ENCODE results near the gene FAM219A.
A peak's percentile ranks its signal among the peaks of the same experiment; 100 is the strongest.
"Not testable (repeated sequence)": the region's sequence is repeated elsewhere in the genome, so short reads cannot be mapped to it uniquely, and the experiment has no call there.

The FAM219A gene

DNA sequence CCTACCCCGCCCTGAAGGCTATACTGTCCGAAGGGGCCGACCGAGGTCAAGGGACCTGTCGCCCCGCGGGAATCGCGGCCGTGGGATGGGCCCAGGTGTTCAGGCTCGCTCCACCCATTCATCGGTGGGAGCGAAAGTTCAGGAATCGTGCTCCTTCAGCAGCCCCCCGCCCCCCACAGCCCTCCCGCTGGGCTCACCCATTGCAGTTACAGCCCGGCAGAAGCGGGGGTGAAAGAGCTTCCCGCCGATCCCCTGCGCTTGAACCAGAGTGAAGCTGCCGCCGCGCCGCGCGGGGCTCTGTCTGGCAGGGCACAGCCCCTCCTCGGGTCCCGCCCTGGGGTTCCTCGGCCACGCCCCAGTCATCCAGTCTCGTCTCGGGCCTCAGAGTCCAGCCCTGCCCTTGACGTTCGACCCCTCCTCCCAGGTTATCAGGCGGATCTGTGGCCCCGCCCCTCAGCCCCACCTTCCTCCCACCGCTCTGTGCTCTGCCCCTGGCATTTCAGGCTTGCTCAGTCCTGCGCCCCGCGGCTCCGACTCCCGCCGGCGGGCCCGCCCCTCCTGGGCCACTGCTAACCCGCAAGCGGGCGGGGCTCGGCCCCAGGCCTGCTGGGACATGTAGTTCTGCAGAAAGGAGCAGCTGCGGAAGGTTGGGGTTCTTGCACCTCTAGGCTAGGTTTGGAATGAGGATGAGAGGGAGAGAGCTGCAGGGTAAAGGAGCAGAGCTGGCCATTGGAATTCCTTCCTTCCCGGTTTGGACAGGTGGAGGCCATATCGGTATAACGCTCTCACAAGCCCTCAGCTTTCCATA, 81.6 kb downstream of the FAM219A start, which contains the start of gene MYORG:
TSS of gene MYORG (minus strand) at position 303 of the 808 bp plus-strand sequence. CDS start 3,955 bp downstream, outside the sequence.
- DNase-seq (ENCODE audit: low read depth), result peak; percentile 96

DNA sequence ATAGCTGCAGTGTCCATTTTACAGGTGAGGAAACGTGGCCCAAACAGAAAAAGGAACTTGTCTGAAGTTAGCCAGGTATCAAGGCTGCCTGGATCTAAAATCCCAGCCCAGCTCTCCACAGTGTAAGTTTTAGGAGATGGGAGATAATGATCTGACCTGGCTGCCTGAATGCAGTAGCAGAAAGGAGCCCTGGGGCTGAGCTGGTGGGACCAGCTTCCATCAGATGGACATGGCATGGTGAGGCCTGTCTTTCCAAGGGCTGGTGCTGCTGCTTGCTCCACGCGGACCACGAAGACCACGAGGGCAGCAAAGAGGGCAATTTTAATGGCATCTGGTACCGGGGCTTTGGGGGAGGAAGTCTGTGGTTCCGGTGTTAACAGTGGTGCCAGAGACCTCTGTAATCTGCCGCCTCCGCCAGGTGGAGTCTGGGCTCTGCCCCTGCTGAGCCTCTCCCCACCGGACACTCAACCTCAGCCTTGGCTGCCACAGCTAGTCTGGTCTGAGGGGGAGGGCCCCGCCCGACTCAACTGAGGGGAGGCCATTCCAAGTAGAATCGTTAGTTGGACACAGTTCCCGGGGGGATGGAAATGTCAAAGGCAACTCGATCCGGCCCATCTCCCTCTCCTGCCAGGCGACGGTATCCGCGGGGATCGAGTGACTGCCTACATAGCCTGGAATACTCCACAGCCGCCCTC, 82.3 kb downstream of the FAM219A start:
- peak; percentile 29 for DNase-seq (ENCODE audit: low read depth)

DNA sequence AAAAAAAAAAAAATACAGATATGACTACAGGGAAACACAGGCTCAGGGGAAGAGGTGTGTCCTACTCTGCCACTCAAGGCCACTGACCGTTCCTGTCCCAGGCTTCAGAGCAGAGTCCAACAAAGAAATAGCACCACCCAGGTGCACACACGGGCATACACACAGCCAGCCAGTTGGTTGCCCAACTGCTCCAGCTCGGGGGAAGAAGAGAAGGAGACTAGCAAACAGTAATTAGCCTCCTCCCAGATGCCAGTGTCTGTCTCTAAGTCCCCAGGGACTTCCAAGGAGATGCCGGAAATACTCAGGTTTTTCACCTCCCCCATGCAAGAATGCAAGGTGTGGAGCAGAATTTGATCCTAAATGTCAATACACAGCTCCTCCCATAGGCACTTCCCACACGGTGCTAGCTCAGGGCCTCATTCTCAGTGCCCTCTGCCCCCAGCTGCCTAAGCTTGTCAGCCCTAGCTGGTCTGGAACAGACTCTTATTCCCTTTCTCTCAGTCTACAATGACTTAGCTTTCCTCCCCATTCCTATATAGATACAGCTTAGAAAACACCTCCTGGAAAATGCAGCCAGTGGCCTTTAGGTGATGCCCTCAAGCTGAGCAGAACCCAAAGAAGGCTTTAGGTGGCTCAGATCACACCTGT, 83.3 kb downstream of the FAM219A start:
- DNase-seq (ENCODE audit: low read depth), result no peak

DNA sequence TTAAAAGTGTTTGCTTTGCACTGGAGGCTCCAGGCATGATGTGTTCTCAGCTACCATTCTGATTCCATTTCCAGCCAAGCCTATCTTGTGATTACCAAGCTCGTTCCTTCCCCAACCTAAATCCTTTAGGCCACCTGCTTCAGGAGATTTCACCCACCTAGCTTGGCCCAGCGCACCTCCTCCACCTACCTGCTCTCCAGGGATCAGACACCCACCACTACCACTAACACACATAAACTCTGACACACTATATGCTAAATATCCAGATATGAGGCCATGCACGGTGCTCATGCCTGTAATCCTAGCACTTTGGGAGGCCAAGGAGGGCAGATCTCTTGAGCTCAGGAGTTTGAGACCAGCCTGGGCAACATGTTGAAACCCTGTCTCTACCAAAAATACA, 84.0 kb downstream of the FAM219A start:
- no peak for DNase-seq (ENCODE audit: low read depth)

DNA sequence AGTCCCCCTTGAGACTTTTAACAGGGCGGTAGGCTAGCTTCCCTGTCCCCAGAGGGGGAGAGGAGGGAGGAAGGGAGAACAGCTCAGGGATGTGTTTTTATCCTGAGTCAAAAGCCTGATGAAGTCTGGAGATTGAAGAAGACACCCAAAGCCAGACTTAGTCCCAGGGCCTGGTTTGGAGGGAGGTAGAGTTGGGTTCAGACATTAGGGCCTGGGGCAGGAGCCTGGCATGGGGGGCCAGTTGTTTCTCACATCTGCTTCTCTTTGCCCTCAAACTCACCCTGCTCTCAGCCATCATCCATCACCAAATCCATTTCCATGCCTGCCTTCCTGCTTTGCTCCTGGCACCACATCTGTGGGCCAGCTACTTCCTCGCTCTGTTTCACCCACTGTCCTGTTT, 84.6 kb downstream of the FAM219A start:
- no peak for DNase-seq (ENCODE audit: low read depth)

DNA sequence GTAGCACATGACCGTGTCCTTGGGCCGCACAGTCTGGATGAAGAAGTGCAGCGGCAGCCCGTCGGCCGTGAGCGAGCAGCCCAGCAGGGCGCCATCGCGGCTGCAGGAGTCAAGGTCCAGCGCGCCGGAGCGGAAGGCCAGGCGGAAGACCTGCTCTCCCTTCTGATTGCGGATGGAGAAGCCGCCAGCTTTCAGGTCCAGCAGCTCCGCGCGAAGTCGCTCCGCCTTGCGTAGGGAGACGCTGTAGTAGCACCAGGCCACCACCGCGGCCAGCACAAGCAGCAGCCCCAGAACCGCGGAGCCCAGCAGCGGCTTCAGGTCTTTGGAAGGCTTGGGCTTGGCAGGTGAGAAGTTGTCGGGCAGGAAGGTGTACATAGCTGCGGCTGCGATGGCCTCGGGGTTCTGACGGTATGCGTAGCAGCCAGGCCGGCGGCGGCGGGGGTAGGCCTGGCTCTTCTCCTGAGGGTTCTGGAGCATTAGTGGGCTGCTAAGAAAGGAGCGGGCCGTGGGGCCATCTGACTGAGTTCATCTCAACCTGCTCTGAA, 85.8 kb downstream of the FAM219A start:
- DNase-seq (ENCODE audit: low read depth), result no peak

DNA sequence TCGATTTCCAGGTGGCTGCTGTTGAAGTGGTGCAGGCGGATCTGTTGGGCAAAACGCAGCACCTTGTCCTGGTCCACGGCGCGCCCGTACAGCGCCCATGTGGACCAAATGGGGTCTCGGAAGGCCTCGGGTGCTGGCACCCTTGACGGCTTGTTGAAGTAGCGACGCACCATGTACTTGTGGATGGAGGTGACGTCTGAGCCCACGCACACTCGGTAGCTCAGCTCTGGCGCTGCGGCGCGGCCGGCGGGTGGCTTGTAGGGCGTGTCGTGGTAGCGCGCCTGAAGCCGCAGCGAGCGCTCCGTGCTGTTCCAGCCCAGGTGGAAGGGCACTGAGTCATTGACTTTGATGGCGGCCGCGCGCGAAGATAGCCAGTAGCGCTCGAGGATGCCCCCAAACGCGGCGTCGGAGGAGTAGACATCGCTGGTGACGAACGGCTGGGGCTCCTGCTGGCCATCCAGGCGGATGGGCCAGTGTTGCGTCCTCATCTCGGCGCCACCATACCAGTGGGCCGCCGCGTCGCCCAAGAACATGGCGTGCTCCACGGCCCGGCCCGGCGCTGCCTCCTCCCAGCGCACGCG, 86.4 kb downstream of the FAM219A start:
- no peak for DNase-seq (ENCODE audit: low read depth)

DNA sequence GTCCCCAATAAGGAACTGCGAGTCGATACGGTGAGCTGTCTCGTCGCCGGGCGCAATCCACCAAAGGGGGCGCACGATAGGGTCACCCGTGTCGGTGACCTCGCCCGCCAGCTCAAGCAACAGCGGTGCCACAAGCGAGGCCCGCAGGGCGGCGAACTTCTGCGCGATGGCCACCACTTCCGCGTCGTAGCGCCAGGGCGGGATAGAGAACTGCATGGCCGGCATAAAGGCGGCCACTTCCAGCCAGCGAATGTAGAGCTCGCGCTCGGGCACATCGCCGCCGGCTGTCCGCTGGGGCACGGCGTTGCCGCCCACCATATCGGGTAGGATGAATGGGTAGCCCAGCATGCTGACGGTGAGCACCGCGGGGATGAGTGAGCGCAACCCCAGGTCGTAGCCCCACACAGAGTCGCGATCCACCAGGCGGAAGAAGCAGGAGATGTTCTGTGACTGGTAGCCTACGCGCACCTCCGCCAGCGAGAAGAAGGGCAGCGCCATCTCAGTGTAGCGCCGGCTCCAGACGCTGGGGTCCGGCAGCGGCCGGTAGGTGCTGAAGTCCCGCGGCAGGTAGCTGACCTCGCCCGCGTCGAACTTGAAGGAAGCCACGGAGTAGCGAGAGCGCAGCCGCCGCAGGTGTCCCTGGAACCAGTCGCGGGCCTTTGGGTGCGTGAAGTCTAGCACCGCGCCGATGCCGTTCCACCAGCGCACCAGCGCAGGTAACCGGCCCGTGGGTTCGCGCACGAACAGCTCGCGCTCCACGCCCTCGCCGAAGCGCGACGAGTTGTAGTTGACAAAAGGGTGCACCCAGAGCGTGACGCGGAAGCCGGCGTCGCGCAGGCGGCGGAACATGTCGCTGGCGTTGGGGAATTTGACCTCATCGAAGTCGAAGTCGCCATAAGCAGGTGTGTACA, 87.1 kb downstream of the FAM219A start:
- no peak for DNase-seq (ENCODE audit: low read depth)

DNA sequence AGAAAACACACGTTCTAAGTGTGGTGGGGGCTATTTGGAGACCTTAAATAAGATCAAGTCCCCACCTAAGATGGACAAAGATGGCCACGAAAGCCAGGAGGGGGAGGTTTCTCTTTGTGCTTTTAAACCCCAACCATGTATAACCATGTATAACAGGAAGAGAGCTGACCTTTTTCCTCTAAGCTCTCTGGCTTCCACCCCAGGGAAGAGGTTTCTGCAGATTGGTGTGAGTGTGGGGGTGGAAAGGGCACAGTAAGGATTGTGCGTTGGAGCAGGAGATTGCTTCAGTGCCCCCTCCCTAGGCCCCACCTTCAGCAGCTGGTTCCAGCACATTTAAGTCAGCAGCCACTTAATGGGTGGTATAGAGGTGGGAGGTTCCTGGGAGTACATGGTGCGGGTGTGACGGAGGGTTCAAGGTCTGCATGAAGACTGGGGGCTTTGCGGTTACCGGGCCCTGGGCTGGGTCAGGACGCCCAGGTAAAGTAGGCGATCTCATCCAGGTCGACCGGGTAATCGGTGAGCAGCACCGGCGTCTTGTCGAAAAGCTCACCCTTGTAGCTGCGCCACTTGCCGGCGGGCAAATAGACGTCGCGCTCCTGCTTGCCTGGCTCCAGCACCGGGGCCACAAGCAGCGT, 87.9 kb downstream of the FAM219A start:
- no peak for DNase-seq (ENCODE audit: low read depth)

DNA sequence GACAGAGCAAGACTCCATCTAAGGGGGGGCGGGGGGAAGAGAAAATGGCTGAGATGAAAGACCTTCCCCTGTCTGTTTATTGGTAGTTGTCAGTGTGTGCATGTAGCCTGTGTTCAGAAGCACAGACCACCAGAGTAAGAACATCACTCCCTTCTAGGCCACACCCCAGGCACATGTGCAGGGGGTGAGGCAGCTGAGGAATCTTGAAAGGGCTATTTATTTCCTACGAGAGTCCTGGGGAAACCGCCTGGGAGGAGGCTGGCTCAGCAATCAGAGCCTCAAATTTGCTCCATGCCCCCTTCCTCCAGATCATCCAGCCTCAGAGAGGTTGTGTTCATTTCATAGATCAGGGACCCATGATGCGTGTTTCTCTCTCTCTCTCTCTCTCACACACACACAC, 88.7 kb downstream of the FAM219A start:
- no peak for DNase-seq (ENCODE audit: low read depth)

DNA sequence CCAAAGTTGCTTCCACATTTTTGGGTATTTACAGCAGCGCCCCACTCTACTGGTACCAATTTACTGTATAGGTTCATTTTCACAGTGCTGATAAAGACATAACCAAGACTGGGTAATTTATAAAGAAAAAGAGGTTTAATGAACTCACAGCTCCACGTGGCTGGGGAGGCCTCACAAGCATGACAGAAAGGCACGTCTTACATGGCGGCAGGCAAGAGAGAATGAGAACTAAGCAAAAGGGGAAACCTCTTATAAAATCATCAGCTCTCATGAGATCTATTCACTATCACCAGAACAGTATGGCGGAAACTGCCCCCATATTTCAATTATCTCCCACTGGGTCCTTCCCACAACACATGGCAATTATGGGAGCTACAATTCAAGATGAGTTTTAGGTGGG, 89.6 kb downstream of the FAM219A start:
- not testable (repeated sequence) for DNase-seq (ENCODE audit: low read depth)

DNA sequence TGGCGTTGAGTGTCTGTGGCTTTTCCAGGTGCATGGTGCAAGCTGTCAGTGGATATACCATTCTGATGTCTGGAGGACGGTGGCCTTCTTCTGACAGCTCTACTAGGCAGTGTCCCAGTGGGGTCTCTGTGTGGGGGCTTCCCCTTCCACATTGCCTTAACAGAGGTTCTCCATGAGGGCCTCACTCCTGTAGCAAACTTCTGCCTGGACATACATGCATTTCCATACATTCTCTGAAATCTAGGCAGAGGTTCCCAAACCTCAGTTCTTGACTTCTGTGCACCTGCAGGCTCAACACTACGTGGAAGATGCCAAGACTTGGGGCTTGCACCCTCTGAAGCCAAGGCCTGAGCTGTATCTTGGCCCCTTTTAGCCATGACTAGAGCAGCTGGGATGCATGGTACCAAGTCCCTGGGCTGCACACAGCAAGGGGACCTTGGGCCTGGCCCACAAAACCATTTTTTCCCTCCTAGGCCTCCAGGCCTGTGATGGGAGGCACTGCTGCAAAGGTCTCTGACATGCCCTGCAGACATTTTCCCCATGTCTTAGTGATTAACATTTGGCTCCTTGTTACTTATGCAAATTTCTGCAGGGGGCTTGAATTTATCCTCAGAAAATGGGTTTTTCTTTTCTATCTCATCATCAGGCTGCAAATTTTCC, 90.5 kb downstream of the FAM219A start:
- DNase-seq (ENCODE audit: low read depth), result not testable (repeated sequence)

DNA sequence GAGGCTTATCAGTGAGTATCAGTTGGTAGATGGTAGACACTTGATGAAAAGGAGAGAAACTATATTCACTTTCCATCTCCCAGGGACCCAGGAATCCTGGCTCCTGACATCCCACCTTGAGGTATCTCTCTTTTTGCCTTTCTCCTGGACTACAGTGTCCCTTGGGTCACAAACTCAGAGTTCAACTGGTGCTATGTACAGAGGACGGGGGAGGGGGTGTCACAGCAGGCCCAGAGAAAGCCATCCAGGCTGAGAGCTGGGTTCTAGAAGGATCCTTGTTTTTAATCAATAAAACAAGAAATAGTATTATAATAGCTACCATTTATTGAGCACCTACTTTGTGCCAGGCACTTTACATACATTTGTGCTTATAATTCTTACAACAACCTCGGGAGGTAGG, 92.0 kb downstream of the FAM219A start:
- DNase-seq (ENCODE audit: low read depth), result no peak

DNA sequence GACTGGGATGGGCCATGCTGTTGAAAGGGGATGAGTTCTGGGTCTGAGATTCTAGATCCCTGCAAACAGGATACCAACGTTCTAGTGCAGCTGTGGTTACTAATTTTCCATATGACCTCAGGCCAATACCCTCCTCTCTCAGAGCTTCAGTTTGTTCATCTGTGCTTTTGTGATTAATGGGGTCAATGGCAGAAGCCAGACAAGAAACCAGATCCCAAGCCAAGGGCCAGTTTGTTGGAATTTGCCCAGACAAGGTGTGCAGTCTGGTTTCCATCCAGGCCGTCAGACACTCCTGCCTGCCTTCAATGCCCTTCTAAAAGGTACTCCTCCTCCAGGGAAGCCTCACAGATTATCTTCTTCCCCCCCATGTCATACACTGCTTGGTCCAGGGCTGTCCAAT, 93.1 kb downstream of the FAM219A start:
- no peak for DNase-seq (ENCODE audit: low read depth)

DNA sequence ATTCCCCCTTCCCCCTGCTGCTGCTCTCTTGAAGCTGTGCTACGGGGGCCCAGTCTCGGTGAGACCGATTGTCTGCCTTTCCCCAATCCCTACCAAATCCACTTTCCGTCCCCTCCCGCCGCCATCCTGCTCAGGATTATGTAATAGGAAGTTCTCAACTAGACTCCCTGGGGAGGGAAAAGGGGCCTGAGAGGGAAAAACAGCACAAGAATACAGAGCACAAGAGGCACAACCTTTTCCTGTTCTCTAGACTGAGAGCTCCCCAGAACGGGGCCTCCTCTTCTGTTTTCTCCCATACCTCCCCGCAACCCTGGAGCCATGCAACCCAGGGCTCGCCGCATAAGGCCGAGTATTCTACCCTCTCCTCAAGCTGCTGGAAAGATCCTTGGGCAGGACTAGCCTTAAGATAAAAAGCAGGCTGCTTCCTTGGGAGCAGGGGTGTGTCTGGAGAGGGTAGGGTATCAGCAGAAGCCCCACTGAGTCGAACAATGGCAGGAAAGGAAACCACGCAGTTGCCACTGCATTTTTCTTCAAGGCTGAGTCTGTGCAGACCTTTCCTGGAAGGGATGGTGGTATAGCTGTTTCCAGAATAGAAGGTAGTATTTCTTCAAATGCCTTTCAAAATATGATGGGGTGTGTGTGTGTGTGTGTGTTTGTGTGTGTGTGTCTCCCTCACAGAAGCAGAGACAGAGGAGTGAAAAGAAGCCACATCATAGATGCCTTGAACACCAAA, 94.6 kb downstream of the FAM219A start:
- DNase-seq (ENCODE audit: low read depth), result no peak

DNA sequence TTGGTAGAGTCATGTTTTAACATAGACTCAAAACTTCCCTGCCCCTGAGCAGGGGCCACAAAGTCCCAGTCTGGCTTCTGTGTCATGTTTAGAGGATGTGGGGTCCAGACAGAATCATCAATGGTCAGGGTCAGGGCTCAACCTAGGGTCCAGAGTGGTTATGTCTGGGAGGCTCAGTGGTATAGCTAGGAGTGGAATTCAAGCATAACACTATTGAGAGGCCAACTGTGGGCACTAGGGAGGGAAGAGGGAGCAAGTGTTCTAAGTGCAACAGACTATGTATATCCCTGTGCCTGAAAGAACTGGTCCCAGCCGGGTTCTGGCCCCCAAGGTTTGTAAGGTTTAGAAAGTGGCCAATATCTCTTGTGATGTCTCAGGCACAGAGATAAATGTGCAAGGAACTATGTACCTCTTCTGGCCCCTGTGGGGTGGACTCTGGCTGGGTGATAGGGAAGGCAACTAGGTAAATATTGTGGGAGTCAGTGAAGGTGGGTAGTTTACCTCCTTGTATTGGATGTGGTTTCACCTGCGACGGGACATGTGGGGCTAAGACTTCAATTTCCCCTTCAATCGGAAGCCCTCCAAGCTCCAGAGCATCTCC, 95.7 kb downstream of the FAM219A start:
- no peak for DNase-seq (ENCODE audit: low read depth)

DNA sequence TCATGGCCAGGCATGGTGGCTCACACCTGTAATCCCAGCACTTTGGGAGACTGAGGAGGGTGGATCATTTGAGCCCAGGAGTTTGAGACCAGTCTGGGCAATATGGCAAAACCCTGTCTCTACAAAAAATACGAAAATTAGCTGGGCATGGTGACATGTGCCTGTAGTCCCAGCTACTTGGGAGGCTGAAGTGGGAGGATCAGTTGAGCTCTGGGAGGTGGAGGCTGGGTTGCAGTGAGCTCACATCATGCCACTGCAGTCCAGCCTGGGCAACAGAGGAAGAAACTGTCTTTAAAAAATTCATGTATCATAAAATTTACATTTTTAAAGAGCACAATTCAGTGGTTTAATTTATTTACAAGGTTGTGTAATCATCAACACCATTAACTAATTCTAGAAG, 105.4 kb downstream of the FAM219A start:
- not testable (repeated sequence) for DNase-seq (ENCODE audit: low read depth)

DNA sequence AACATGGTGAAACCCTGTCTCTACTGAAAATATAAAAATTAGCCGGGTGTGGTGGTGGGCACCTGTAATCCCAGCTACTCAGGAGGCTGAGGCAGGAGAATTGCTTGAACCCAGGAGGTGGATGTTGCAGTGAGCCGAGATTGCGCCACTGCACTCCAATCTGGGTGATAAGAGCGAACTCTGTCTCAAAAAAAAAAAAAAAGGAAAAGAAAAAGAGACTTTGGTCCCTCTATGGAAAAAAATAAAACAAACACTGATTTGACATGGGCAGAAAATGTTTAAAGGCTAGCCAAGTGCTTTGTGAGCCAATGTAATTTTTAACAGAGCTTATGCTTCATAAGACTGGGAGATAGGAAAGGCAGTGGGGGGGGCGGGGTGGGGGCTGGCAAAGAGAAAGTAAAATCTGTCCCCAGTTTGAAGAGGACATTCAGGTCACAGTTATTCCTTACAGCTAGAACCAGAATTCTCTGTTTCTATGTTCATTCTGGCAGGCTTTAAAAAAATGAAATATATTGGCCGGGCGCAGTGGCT, 106.2 kb downstream of the FAM219A start:
- not testable (repeated sequence) for DNase-seq (ENCODE audit: low read depth)

DNA sequence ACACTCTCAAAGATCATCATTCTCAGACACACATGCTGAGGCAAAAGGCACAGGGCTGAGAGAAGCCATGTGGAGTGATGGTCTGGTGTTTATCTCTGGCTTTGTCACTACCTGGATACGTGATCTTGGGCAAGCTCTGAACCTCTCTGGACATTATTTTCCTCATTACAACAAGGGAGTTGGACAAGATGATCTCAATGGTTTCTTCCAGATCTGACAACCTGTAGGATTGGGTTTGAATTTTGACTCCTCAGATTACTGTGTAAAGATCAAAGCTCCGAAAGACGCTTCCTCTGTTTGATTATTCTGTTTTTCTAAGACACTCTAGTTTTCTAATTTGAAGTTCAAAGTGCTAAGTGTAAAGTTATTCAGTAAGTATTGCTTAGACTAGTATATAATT, 109.0 kb downstream of the FAM219A start:
- no peak for DNase-seq (ENCODE audit: low read depth)
